Activated T-helper 1 cell treated with anti-CD3 and anti-CD28 coated beads, Interleukin-12 subunit alpha, Interleukin-12 subunit beta, Interleukin-2, Interleukin-4 antibody, amounts not matched to agents 30 ng/mL and 10 ng/mL and 1 ng/mL, durations not matched to agents 14 hours and 24 hours and 36 hours (primary cell): ENCODE measurements around the gene RASA3. TPM values are rescaled to one million over a fixed set of nuclear protein-coding genes. Genes with fewer than 3 reads are reported as not detected.
A peak's percentile ranks its signal among the peaks of the same experiment; 100 is the strongest.

Experiments
- DNase-seq: peaks from one replicate; pipeline ENCODE4 v3.0.0; 2021; ENCODE audit warnings: low spot score
- H3K27ac Mint-ChIP-seq: one replicate; pipeline ENCODE4 v1.8.0; 2021; ENCODE audit warnings: mild to moderate bottlenecking, mixed read lengths
- H3K27me3 Mint-ChIP-seq: one replicate; pipeline ENCODE4 v1.8.0; 2022; ENCODE audit warnings: mild to moderate bottlenecking, moderate library complexity, mixed read lengths; ENCODE audit not compliant: insufficient read depth
- H3K36me3 Mint-ChIP-seq: one replicate; pipeline ENCODE4 v1.8.0; 2021; ENCODE audit warnings: low read depth, mixed read lengths
- H3K4me1 Mint-ChIP-seq: one replicate; pipeline ENCODE4 v1.8.0; 2021; ENCODE audit warnings: low read depth, mixed read lengths
- H3K4me3 Mint-ChIP-seq: one replicate; pipeline ENCODE4 v1.8.0; 2021; ENCODE audit warnings: mild to moderate bottlenecking, moderate library complexity, mixed read lengths
- H3K9me3 Mint-ChIP-seq: one replicate; pipeline ENCODE4 v1.8.0; 2021; ENCODE audit warnings: mixed read lengths
- intact Hi-C: fragments of 100-400 bp; cut with micrococcal nuclease; formaldehyde crosslinking; loops from one replicate; pipeline ENCODE4 v1.15.1; 2024
- total RNA-seq: library from RNA; stranded (reverse); gene quantifications from 2 replicates; pipeline ENCODE4 v1.2.3, GENCODE V29; 2022

Gene RASA3
- total RNA-seq, 1 donor from 2014 or later = 23.5 TPM

DNA sequence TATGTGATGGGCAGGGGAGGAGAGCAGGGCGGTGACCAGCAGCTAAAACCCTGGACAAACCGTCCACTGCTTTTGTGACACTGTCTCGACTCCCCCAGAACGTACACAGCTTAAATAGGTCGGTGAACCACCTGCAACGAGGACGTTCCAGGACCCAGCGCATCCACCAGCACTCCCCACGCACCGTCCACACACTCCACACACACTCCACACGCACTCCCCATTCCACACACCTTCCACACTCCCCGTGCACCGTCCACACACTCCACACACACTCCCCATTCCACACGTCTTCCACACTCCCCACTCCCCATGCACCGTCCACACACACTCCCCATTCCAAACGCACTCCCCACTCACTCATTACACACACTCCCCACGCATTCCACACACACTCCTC, 120.3 kb downstream of the RASA3 start:
- Mint-ChIP-seq H3K9me3 (no peaks in the 10 kb centered on the region), H3K27me3 (no peaks in the 10 kb centered on the region), H3K36me3 (peaks cover 16% of the 10 kb centered on the region), H3K4me1 (no peaks in the 10 kb centered on the region), H3K4me3 (no peak overlapping the region), H3K27ac (no peak overlapping the region)
- DNase-seq = no peak
- intact Hi-C loops = no loop called here

DNA sequence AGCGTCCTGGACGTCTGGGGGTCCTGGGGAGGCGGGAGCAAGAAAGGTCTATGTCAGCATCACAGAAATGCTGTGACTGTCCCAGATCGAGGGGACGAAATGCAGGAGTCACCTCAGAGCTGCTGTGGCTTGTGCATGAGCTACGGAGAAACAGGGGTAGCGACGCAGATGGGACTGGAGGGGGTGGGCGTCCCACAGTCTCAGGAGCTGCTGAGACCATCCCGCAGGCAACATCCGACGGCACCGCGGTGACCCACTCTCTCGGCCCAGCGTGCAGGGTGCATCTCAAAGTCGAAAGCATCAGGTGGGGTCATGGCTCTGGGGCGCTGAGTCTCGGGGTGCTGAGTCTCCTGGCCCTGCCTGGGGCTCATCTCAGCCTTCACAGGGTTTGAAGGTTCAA, 121.2 kb downstream of the RASA3 start:
- H3K4me3 Mint-ChIP-seq = no peak overlapping the region
- H3K4me1 Mint-ChIP-seq = no peaks in the 10 kb centered on the region
- H3K27me3 Mint-ChIP-seq = no peaks in the 10 kb centered on the region
- H3K36me3 Mint-ChIP-seq = peaks cover 16% of the 10 kb centered on the region
- H3K27ac Mint-ChIP-seq = peak overlapping the region; percentile 11
- intact Hi-C loops = no loop called here
- DNase-seq = no peak
- no peaks in the 10 kb centered on the region for H3K9me3 Mint-ChIP-seq

- H3K27ac Mint-ChIP-seq = peak overlapping the region; percentile 11
- no peaks in the 10 kb centered on the region for H3K27me3 Mint-ChIP-seq
- peaks cover 14% of the 10 kb centered on the region for H3K36me3 Mint-ChIP-seq
- no peaks in the 10 kb centered on the region for H3K9me3 Mint-ChIP-seq
- no peak overlapping the region for H3K4me3 Mint-ChIP-seq
- H3K4me1 Mint-ChIP-seq = no peaks in the 10 kb centered on the region
- DNase-seq = no peak
- intact Hi-C loops = no loop called here
Observed at GRCh38 chr13:114010401-114011101, 121.9 kb downstream of the RASA3 start.

DNA sequence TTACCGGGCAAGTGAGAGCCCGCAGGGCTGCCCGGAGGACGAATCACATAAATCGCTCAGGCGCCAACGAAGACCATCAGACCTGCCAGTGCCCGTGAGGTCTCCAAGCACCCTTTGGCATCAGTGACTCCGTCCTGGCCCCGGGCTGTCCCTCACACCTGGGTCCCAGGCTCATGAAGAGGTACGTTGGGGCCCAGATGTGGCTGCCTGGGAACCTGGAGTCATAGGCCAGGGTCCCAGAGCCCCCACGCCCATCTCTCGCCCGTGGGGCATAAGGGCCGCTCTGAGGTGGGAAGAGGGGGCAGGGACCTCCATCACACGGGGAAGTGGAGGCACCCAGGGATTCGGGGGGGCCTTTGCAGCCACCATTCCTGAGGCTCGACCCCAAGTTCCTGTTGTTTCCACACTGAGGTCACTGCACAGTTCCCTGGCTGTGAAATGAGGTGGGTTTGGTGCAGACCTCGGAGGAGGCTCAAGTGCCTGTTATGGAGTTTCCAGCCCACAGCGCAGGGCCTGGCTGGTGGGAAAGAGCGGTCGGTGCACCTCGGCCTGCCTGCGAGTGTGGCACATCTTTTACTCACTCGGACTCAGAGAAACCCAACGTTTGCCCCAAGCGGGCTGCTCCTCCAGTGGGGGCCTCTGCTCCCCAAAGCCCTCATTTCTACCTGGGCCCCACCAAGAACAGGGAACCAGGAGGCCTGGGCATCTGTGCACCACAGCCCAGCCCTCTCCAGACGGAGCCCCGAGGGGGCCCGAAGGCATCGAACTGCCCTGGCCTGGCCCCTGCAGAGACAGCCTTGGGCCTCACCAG, 122.6 kb downstream of the RASA3 start:
- H3K4me3 Mint-ChIP-seq = no peak overlapping the region
- H3K27me3 Mint-ChIP-seq = no peaks in the 10 kb centered on the region
- H3K9me3 Mint-ChIP-seq = no peaks in the 10 kb centered on the region
- peaks cover 12% of the 10 kb centered on the region for H3K36me3 Mint-ChIP-seq
- intact Hi-C loops = no loop called here
- DNase-seq = no peak
- no peaks in the 10 kb centered on the region for H3K4me1 Mint-ChIP-seq
- no peak overlapping the region for H3K27ac Mint-ChIP-seq

DNA sequence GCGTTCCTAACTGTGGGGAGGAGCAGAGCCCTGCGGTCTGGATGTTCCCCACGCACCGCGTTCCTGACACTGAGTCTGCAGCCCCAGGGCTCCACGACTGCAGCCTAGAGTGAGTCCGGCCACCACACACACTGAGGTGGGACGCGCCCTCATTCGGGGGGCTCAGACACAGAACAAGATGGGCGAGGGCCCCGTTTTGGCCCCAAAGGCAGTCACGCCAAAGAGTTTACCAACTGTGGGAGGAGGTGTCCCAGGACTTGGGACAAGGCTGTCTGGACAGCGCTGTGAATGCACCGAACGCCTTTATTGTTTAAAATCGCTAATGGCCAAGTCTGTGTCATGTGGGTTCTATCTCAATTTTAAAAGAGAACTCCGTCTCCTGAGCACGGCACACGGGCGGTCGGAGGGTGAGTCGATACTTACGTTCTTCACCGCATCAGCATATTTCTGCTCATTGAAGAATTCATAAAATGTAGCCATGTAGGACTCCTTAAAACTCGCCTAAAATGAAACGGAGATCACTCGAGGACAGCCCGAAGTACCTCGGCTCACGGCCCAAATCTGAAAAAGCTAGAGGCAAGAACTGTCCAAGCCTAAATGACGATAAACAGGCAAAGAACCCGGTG, 123.3 kb downstream of the RASA3 start:
- Mint-ChIP-seq H3K27me3 (no peaks in the 10 kb centered on the region), H3K27ac (no peak overlapping the region), H3K36me3 (peaks cover 14% of the 10 kb centered on the region), H3K9me3 (no peaks in the 10 kb centered on the region), H3K4me3 (no peak overlapping the region), H3K4me1 (no peaks in the 10 kb centered on the region)
- intact Hi-C loops = no loop called here
- DNase-seq = no peak

DNA sequence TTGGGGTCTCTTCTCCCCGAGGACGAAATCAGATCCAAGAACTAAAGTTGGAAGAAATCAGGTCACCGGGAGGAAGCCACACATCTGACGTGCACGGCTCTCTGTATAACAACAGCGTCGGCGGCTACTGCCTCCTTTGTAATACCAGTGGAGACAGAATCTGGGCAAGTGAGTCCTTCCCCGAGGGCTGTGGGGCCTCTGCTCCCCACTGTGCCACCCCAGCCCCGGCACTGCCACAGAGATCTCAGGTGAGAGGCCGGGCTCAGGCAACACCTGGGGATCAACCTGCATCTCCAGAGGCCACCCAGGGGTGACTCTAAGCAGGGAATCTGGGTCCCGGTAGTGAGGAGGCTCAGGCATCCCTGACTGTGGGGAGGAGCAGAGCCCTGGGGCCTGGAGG, 124.9 kb downstream of the RASA3 start:
- Mint-ChIP-seq H3K27ac (peak overlapping the region; percentile 44), H3K4me3 (no peak overlapping the region), H3K9me3 (no peaks in the 10 kb centered on the region), H3K27me3 (no peaks in the 10 kb centered on the region), H3K36me3 (peaks cover 14% of the 10 kb centered on the region), H3K4me1 (no peaks in the 10 kb centered on the region)
- intact Hi-C loops = no loop called here
- no peak for DNase-seq

- no peaks in the 10 kb centered on the region for H3K27me3 Mint-ChIP-seq
- H3K9me3 Mint-ChIP-seq = no peaks in the 10 kb centered on the region
- H3K4me1 Mint-ChIP-seq = no peaks in the 10 kb centered on the region
- DNase-seq = no peak
- H3K4me3 Mint-ChIP-seq = no peak overlapping the region
- peaks cover 9% of the 10 kb centered on the region for H3K36me3 Mint-ChIP-seq
- no peak overlapping the region for H3K27ac Mint-ChIP-seq
- intact Hi-C loops = no loop called here
Observed at GRCh38 chr13:114005206-114005724, 127.2 kb downstream of the RASA3 start.

DNA sequence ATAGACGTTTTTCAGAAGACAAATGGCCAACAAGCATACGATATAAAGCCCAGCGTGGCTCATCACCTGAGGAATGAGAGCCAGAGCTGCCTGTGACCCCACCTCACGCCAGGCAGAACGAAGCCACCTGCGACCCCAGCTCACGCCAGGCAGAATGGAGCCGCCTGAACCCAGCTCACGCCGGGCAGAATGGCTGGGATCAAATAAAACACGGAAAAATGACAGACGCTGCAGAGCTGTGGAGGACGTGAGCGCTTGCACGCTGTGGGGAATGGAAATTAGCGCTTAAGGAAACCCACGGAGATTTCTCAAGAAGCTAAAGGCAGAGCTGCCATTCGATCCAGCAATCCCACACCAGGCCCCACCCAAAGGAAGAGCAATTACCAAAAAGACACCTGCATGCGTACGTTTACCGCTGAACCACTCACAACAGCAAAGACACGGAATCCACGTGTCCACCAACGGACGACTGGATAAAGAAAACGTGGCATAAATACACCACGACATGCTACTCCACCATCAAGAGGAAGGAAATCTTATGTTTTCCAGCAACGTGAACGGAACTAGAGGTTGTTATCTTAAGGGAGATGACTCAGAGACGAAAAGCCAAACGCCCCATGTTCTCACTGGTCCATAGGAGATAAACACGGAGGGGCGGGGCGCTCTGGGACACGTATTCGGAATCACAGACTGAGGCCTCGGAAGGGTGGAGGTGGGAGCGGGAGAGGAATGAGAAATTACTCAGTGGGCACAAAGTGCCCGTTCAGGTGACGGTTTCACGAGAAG, 127.8 kb downstream of the RASA3 start:
- DNase-seq = no peak
- no peak overlapping the region for H3K27ac Mint-ChIP-seq
- H3K36me3 Mint-ChIP-seq = peaks cover 9% of the 10 kb centered on the region
- no peaks in the 10 kb centered on the region for H3K27me3 Mint-ChIP-seq
- no peak overlapping the region for H3K4me3 Mint-ChIP-seq
- intact Hi-C loops = no loop called here
- no peaks in the 10 kb centered on the region for H3K4me1 Mint-ChIP-seq
- no peaks in the 10 kb centered on the region for H3K9me3 Mint-ChIP-seq

- Mint-ChIP-seq H3K27me3 (no peaks in the 10 kb centered on the region), H3K27ac (no peak overlapping the region), H3K4me3 (no peak overlapping the region), H3K36me3 (peaks cover 13% of the 10 kb centered on the region), H3K9me3 (no peaks in the 10 kb centered on the region), H3K4me1 (no peaks in the 10 kb centered on the region)
- no peak for DNase-seq
- intact Hi-C loops = no loop called here
Observed at GRCh38 chr13:114002771-114003321, 129.6 kb downstream of the RASA3 start.

- Mint-ChIP-seq H3K9me3 (no peaks in the 10 kb centered on the region), H3K27me3 (no peaks in the 10 kb centered on the region), H3K36me3 (peaks cover 15% of the 10 kb centered on the region), H3K4me1 (no peaks in the 10 kb centered on the region), H3K27ac (no peak overlapping the region), H3K4me3 (no peak overlapping the region)
- intact Hi-C loops = no loop called here
- DNase-seq = no peak
Observed at GRCh38 chr13:114002009-114002544, 130.3 kb downstream of the RASA3 start.

GRCh38 chr13:114001331-114002008, 131.0 kb downstream of the RASA3 start:
- no peak overlapping the region for H3K27ac Mint-ChIP-seq
- no peak overlapping the region for H3K4me3 Mint-ChIP-seq
- H3K27me3 Mint-ChIP-seq = no peaks in the 10 kb centered on the region
- no peaks in the 10 kb centered on the region for H3K9me3 Mint-ChIP-seq
- DNase-seq = no peak
- peaks cover 16% of the 10 kb centered on the region for H3K36me3 Mint-ChIP-seq
- H3K4me1 Mint-ChIP-seq = no peaks in the 10 kb centered on the region
- intact Hi-C loops = no loop called here
